Neuronal stem cell (in vitro differentiated cells): ENCODE results near the gene YAF2.

Experiments
- DNase-seq: peaks from one replicate; pipeline ENCODE4 v3.0.0-alpha.2; 2013; ENCODE audit warnings: low spot score
- H2AFZ ChIP-seq: one replicate; pipeline ENCODE4 v1.6.1; 2013; ENCODE audit warnings: mild to moderate bottlenecking, low read length, inconsistent platforms
- H2AK5ac ChIP-seq: 2 replicates; pipeline ENCODE4 v1.6.1; 2013; ENCODE audit warnings: low read depth, mild to moderate bottlenecking, inconsistent platforms, low read length, moderate library complexity, mixed read lengths
- H2BK120ac ChIP-seq: 2 replicates; pipeline ENCODE4 v1.6.1; 2013; ENCODE audit warnings: low read depth, mild to moderate bottlenecking, inconsistent platforms, low read length, moderate library complexity, mixed read lengths
- H2BK12ac ChIP-seq: one replicate; pipeline ENCODE4 v1.6.1; 2013; ENCODE audit warnings: low read length, inconsistent platforms
- H2BK15ac ChIP-seq: 2 replicates; pipeline ENCODE4 v1.6.1; 2013; ENCODE audit warnings: mild to moderate bottlenecking, low read length, inconsistent platforms, mixed read lengths
- H2BK5ac ChIP-seq: one replicate; pipeline ENCODE4 v1.6.1; 2013; ENCODE audit warnings: inconsistent platforms, mild to moderate bottlenecking, low read length, moderate library complexity
- H3K14ac ChIP-seq: one replicate; pipeline ENCODE4 v1.6.1; 2013; ENCODE audit warnings: low read length, inconsistent platforms
- H3K18ac ChIP-seq: 2 replicates; pipeline ENCODE4 v1.6.1; 2013; ENCODE audit warnings: low read length, inconsistent platforms
- H3K23ac ChIP-seq: 2 replicates; pipeline ENCODE4 v1.6.1; 2013; ENCODE audit warnings: low read depth, mild to moderate bottlenecking, mixed read lengths, low read length, inconsistent platforms; ENCODE audit not compliant: poor library complexity
- H3K27ac ChIP-seq: replicated peaks from 3 replicates; pipeline ENCODE4 v1.5.1; 2013; ENCODE audit warnings: low read length, inconsistent platforms
- H3K27me3 ChIP-seq, 3 experiments: 2 replicates each; pipeline ENCODE4 v1.6.1; 2013; ENCODE audit warnings: low read length in 3 of 3, mild to moderate bottlenecking in 2 of 3, inconsistent platforms in 1 of 3, low read depth in 1 of 3, mixed read lengths in 1 of 3, moderate library complexity in 1 of 3; ENCODE audit not compliant: control insufficient read depth in 3 of 3, insufficient read depth in 3 of 3
- H3K36me3 ChIP-seq, 2 donors: replicated peaks in 1 of 2; 2 replicates each; pipeline ENCODE4 v1.6.1; 2013; ENCODE audit warnings: low read length in 2 of 2; ENCODE audit not compliant: control insufficient read depth in 2 of 2, insufficient read depth in 2 of 2
- H3K4ac ChIP-seq: 2 replicates; pipeline ENCODE4 v1.6.1; 2013; ENCODE audit warnings: inconsistent platforms, mild to moderate bottlenecking, low read length, moderate library complexity
- H3K4me1 ChIP-seq, 2 donors: 1 replicate in 1 of 2; 2 replicates in 1 of 2; pipeline ENCODE4 v1.6.1; 2013; ENCODE audit warnings: low read length in 2 of 2, low read depth in 1 of 2; ENCODE audit not compliant: control insufficient read depth in 2 of 2, insufficient read depth in 1 of 2
- H3K4me2 ChIP-seq: one replicate; pipeline ENCODE4 v1.6.1; 2013; ENCODE audit warnings: mild to moderate bottlenecking, low read length, inconsistent platforms; ENCODE audit not compliant: insufficient read depth, poor library complexity, severe bottlenecking
- H3K4me3 ChIP-seq, 2 donors: 2 replicates each; pipeline ENCODE4 v1.5.1; 2013; ENCODE audit warnings: low read length in 2 of 2, mild to moderate bottlenecking in 2 of 2, inconsistent platforms in 1 of 2, moderate library complexity in 1 of 2
- H3K79me1 ChIP-seq: one replicate; pipeline ENCODE4 v1.6.1; 2013; ENCODE audit warnings: low read depth, mild to moderate bottlenecking, inconsistent platforms, low read length, moderate library complexity
- H3K9ac ChIP-seq: one replicate; pipeline ENCODE4 v1.6.1; 2013; ENCODE audit warnings: mild to moderate bottlenecking, low read depth, low read length, inconsistent platforms; ENCODE audit not compliant: poor library complexity
- H3K9me3 ChIP-seq, 2 donors: replicated peaks in 1 of 2; 2 replicates each; pipeline versions ENCODE3 to v1.6.1; 2013; ENCODE audit warnings: low read length in 2 of 2, mild to moderate bottlenecking in 2 of 2, inconsistent platforms in 1 of 2, low read depth in 1 of 2, mixed read lengths in 1 of 2, moderate library complexity in 1 of 2; ENCODE audit not compliant: control insufficient read depth in 2 of 2, insufficient read depth in 1 of 2
- H4K8ac ChIP-seq: one replicate; pipeline ENCODE4 v1.6.1; 2013; ENCODE audit warnings: low read depth, mild to moderate bottlenecking, inconsistent platforms, low read length, moderate library complexity
- H4K91ac ChIP-seq: one replicate; pipeline ENCODE4 v1.6.1; 2013; ENCODE audit warnings: low read length, low read depth, mild to moderate bottlenecking, inconsistent platforms; ENCODE audit not compliant: poor library complexity
- WGBS, 2 donors: extraction: QIAGEN DNeasy Blood & Tissue Kit; methylation state at CpG; one replicate each; pipeline ENCODE4 v1.1.7; 2013; ENCODE audit warnings: missing lambda C conversion rate in 2 of 2, mixed read lengths in 1 of 2; ENCODE audit not compliant: insufficient read length in 2 of 2, insufficient replicate concordance in 1 of 2; ENCODE audit errors: extremely low coverage in 2 of 2; 5-methylcytosine and 5-hydroxymethylcytosine counted together

The YAF2 gene

DNA sequence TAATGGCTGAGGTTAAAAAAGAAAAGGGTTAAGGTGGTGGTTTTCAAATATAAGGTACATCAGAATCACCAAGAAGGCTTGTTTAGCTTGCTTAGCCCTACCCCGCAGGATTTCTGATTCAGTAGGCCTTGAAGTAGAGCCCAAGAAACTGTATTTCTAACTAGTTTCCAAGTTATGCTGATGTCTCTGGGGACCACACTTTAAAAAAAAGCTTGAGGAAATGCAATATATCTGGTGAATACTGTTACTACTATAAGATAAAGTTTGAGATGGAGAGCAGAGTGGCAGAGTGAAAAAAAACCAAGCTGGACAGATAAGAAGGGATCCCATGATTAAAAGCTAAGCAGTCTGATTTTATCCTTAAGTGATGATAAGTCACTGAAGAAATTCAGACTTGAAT is 75.1 kb downstream of the YAF2 start:
- Histone ChIP-seq H3K4me2 (no peak overlapping the region), H2BK15ac (no peak overlapping the region), H3K14ac (no peak overlapping the region), H3K23ac (no peak overlapping the region), H3K36me3 (peaks cover 0 to 37% of the 10 kb centered on the region in 2 donors), H3K4ac (no peak overlapping the region), H3K27me3 (no peaks in the 10 kb centered on the region), H3K9ac (no peak overlapping the region), H3K79me1 (no peaks in the 10 kb centered on the region), H2AK5ac (no peak overlapping the region), H3K4me3 (no peak overlapping the region), H3K27ac (no peak overlapping the region), H3K4me1 (no peaks in the 10 kb centered on the region), H2BK5ac (no peak overlapping the region), H2BK120ac (no peak overlapping the region), H4K91ac (no peak overlapping the region), H2BK12ac (no peak overlapping the region), H3K9me3 (no peaks in the 10 kb centered on the region), H2AFZ (no peak overlapping the region), H3K18ac (no peak overlapping the region), H4K8ac (no peak overlapping the region)
- DNase-seq = no peak
- WGBS, 2 donors = no CpG with 5 or more reads among the region's 1 CpG

DNA sequence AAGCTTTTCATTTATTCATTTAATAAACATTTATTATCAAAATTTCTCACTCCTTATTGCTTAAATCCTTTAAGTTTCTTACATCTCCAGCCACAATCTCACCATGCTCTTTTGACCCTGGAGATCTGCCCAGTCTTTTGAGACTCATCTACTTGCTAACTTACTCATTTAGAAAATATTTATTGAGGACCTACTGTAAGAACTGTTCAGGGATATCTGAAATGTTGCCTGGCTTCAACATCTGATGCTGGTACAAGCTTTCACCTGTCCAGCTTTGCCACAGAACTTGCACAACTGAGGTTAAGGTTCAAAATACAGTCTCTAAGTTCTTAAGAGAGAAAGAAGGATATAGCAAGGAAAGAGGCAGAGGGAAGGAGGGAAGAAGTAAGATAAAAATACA is 75.9 kb downstream of the YAF2 start:
- H3K79me1 ChIP-seq = no peaks in the 10 kb centered on the region
- H3K4ac ChIP-seq = no peak overlapping the region
- no peak overlapping the region for H3K18ac ChIP-seq
- no peak overlapping the region for H2BK15ac ChIP-seq
- no peaks in the 10 kb centered on the region for H3K9me3 ChIP-seq
- H2BK12ac ChIP-seq = no peak overlapping the region
- H2AFZ ChIP-seq = no peak overlapping the region
- no peak overlapping the region for H3K27ac ChIP-seq
- no peak overlapping the region for H3K4me3 ChIP-seq
- H3K23ac ChIP-seq = no peak overlapping the region
- no peak overlapping the region for H3K9ac ChIP-seq
- no peak overlapping the region for H4K91ac ChIP-seq
- no peak overlapping the region for H2BK5ac ChIP-seq
- H3K36me3 ChIP-seq = peaks cover 0 to 37% of the 10 kb centered on the region in 2 donors
- H3K4me1 ChIP-seq = no peaks in the 10 kb centered on the region
- no peak overlapping the region for H3K14ac ChIP-seq
- H2AK5ac ChIP-seq = no peak overlapping the region
- no peak overlapping the region for H3K4me2 ChIP-seq
- no peak for DNase-seq
- H4K8ac ChIP-seq = no peak overlapping the region
- H2BK120ac ChIP-seq = no peak overlapping the region
- no peaks in the 10 kb centered on the region for H3K27me3 ChIP-seq

DNA sequence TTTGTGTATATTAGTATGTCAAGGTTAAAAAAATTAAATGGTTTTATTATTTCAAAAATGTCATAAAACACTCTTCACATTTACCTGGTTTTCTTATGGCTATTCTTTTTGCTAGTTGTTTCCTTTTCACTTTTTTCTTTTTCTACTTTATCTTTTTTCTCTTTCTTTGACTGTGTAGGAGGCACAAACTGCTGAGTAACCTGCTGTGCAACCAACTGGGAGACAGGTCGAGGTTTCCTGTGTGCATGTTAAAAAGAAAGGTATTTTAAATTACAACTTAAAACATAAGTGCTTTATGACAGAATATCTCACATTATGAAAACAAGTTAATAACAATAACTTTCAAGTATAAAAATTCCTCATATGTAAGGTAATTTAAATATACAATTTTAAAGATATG is 76.5 kb downstream of the YAF2 start:
- Histone ChIP-seq H4K91ac (no peak overlapping the region), H3K9me3 (no peaks in the 10 kb centered on the region), H2BK5ac (no peak overlapping the region), H3K36me3 (peaks cover 0 to 37% of the 10 kb centered on the region in 2 donors), H3K4me3 (no peak overlapping the region), H2AFZ (no peak overlapping the region), H2BK120ac (no peak overlapping the region), H2AK5ac (no peak overlapping the region), H3K27ac (no peak overlapping the region), H3K18ac (no peak overlapping the region), H2BK12ac (no peak overlapping the region), H3K27me3 (no peaks in the 10 kb centered on the region), H3K14ac (no peak overlapping the region), H3K79me1 (no peaks in the 10 kb centered on the region), H2BK15ac (no peak overlapping the region), H4K8ac (no peak overlapping the region), H3K4ac (no peak overlapping the region), H3K4me1 (peaks cover 0 to 2% of the 10 kb centered on the region in 2 donors), H3K4me2 (no peak overlapping the region), H3K23ac (no peak overlapping the region), H3K9ac (no peak overlapping the region)
- no peak for DNase-seq
- WGBS, 2 donors = no CpG with 5 or more reads among the region's 1 CpG

DNA sequence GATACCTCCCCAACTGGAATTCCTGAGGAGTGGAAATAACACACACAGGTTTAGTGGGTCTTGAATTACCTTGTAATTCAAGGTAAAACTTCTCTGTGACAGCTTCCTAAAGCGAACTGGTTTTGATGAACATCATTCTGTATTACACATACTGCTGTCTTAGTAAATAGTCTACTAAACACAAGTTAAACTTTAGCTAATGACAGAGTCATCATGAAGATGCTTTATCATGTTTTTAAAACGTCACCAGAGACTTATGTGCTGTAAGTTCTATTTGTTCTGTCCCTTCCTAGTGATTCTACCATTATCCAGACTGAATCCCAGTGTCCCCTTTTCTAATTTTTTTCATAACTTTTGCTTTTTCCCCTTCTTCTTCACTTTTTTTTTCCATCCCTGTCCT is 81.8 kb downstream of the YAF2 start:
- WGBS, 2 donors = no CpG with 5 or more reads among the region's 2 CpGs
- Histone ChIP-seq H2BK12ac (no peak overlapping the region), H3K4me2 (no peak overlapping the region), H3K27ac (no peak overlapping the region), H4K8ac (no peak overlapping the region), H3K9ac (no peak overlapping the region), H2AFZ (no peak overlapping the region), H3K36me3 (peaks cover 0 to 32% of the 10 kb centered on the region in 2 donors), H2BK120ac (no peak overlapping the region), H3K27me3 (no peaks in the 10 kb centered on the region), H2BK15ac (no peak overlapping the region), H3K4me3 (no peak overlapping the region), H3K4ac (no peak overlapping the region), H2BK5ac (no peak overlapping the region), H3K9me3 (no peaks in the 10 kb centered on the region), H3K23ac (no peak overlapping the region), H2AK5ac (no peak overlapping the region), H3K18ac (no peak overlapping the region), H3K4me1 (peaks cover 0 to 2% of the 10 kb centered on the region in 2 donors), H3K14ac (no peak overlapping the region), H3K79me1 (no peaks in the 10 kb centered on the region), H4K91ac (no peak overlapping the region)
- no peak for DNase-seq
